HG02943 (cell line): ENCODE results near the gene CCL21.
"Not testable (repeated sequence)": the region's sequence is repeated elsewhere in the genome, so short reads cannot be mapped to it uniquely, and the experiment has no call there.

Experiments
- ATAC-seq: cut with Tn5 transposase; IDR thresholded peaks from one replicate; pipeline ENCODE4 v1.9.1; 2021; ENCODE audit warnings: mild to moderate bottlenecking, low read depth, moderate library complexity; ENCODE audit not compliant: unreplicated experiment

The CCL21 gene, protein sequence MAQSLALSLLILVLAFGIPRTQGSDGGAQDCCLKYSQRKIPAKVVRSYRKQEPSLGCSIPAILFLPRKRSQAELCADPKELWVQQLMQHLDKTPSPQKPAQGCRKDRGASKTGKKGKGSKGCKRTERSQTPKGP

DNA sequence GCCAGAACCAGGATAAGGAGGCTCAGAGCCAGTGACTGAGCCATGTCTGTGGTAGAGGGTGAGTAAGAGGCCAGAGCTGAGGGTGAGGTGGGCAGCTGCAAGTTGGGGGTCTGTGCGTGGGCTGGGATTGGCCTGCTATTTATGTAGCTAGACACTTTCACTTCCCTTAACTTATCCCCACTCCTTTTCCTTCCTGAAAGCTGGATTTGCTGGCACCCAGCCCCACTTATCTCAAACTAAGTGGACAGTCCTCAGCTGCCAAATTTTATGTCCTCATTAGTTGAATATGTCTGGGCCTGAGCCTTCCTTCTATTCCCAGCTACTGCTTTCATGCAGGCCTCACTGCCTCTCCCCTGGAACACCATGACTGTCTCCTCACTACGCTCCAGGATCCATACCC is at the start of gene CCL21:
TSS of gene CCL21 (minus strand) at position 114 of the 400 bp plus-strand sequence. CDS start at position 44, 70 bp downstream.
- no peak for ATAC-seq

DNA sequence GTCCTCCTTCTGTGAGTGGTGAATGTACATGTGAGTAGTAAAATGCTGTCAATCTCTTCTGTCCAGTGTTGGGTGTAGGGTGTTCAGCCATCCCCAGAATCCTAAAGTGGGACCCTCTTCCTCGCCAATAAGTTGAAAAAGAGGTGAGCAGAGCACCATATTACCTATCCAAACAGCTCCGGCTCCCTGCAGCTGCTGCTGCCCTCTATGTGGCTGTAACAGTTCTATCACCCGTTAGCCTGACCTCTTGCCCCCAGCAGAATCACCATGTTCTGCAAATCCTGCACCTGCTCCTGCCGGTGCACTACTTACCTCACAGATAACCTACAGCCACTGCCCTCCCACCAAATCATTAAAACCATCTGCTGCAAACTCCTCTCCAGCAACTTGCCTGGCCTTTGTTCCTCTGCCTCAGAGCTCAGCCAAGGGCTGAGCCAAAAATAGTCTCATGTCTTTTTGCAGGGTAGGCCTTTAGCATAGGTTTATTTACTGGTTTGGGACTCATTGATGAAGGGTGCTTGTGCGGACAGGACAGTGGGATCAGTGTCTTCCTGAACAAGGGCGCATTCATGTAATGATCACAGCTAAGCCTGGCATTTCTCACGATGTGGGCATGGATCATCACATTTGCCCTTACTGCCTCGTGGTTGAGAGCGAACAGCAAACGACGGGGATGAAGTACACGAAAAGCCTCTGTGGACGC is 49.6 kb upstream of the CCL21 start:
- ATAC-seq: no peak

DNA sequence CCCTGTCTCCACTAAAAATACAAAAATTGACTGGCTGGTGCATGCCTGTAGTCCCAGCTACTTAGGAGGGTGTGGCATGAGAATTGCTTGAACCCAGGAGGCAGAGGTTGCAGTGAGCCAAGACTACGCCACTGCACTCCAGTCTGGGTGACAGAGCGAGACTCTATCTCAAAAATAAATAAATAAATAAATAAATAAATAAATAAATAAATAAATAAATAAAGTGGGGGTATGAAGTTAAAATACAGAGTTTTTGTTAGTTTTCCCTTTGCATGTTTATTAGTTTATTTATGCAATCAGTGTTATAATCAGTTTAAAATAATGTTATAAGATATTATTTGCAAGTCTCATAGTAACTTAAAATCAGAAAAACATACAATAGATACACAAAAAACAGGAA is 40.4 kb upstream of the CCL21 start:
- not testable (repeated sequence) for ATAC-seq

DNA sequence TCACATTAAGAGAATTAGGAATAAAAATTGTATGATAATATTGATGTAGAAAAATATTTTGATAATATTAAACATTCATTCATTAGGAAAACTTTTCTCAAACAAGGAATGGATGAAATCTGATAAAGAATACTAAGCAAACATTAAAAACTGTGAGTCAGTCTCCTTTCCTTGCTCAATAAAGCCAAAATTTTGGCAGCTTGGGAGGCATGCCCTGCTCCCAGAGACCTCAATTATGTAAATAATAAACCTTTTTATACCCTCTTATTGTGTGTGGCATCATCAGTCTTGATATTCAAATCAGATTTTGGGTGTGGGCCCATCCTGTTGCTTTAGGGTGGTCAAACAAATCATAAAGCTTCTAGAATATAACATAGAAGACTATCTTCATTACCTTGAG is 36.6 kb upstream of the CCL21 start:
- ATAC-seq: no peak

DNA sequence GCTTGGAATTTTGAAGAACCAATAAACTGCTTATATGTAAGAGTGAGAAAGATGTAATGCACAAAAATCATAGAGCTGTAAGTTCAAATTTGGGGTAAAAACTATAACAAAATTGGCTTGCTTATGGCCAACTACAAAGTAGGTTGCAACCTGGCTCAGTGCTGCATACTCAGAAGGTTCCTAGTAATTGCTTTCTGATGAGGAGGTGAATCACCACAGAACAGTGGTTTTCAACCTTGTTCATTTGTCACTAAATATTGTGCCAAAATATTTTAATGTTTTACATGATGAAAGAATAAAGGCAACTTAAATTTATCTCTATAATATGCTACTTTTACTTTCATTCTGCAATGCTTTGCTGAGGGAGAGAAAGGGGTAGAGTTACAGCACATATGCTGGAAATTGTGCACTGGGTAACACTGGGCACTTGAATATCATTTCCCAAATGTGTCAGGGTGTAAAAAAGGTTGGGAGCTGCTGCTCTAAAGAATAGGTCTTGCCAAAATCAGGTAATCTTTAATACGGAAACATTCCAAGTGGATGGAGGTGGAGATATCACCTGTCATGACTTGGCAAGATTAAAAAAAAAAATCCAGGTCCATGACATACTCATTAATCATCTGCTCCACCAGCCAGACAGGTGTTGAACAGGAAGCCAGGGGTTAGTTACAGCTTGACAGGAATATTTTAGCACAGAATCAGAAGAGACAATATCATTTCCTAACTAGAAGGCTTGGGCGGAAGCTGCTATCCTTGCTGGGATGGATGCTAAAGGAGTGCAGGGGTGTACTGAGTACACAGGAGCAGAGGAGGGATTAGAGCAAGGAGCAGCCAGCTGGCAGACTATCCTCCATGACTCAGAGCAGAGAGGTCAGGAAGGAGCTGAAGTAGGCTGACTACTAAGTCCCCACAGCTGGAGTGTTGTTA is 34.6 kb upstream of the CCL21 start:
- ATAC-seq: no peak

DNA sequence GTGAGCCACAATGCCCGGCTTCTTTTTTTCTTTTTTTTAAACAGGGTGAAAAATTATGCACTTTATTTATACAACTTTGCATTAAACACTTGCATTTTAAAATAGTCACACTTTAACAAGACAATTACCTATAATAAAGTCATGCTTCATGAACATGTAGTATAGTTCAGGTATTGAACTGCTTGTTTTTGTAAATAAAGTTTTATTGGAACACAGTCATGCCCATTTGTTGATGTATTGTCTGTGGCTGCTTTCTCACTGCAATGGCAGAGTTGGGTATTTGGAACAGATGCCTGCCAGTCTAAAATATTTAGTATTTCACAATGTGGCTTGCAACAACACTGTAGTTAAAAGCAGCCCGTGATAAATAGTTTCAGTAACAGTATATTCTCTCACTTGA is 32.8 kb upstream of the CCL21 start:
- ATAC-seq: no peak

DNA sequence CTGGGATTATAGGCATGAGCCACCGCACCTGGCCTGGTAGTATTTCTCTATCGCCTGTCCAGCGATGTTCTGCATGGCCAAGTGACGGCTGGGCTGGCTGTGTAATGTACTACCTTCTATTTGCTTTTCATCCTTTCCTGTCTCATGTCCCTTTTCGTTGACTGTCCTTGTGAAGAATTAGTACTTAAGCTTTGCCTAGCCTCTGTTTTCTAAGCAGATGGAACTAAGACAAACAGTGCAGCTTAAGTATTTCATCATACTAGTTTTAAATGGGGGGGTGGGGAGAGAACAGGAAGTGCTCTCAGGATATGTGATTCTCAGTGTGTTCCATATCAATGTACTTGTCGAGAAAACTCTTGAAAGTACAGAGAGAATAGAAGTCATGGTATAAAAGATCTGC is 31.7 kb upstream of the CCL21 start:
- ATAC-seq: no peak

DNA sequence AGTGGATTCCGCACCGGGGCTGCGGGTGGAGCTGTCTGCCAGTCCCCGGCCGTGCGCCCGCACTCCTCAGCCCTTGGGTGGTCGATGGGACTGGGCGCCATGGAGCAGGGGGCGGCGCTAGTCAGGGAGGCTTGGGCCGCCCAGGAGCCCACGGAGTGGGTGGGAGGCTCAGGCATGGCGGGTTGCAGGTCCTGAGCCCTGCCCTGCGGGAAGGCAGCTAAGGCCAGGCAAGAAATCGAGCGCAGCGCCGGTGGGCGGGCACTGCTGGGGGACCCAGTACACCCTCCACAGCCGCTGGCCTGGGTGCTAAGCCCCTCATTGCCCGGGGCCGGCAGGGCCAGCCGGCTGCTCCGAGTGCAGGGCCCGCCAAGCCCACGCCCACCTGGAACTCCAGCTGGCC is 30.2 kb upstream of the CCL21 start:
- ATAC-seq: not testable (repeated sequence)

DNA sequence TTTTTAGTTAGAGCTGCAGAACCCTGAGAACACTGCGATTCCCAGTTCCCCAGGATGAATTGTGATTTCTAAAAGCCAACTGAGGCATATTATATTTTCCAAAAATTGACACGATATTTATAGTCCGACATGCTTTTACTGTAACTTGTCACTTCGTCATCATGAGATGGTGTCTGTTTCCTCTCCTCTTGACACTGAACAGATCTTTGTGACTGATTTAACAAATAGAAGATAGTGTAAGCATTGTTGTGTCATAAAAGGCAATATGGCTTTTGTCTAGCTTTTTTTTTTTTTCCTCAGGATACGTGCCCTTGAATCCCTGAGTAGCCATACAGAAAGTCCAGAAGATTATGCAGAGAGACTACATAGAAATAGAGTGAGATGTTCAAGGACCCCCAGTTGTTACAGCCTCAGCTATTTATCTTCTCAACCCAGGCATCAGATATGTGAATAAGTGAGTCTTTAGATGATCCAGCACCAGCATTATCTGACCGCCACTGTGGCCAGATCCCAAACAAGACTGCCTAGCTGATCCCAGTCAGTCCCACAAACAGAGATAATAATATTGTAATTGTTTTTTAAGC is 27.8 kb upstream of the CCL21 start:
- ATAC-seq: no peak

DNA sequence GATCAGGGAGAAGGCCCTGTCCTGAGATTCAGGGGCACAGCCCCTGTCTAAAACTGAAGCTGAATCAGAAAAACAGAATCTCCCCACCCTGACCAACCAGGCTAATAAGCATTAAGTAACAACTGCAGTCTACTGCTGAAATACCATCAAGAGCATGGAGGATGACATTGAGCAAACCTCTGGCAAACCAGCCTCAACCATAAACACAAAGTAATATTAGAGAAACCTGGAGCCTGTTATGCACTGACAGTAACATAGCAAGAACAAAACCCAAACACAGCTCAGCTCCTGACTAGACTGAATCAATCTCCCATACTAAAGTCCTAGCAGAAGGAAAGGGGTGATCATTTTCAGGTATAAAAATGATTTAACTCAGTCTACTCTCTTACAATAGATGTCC is 24.8 kb upstream of the CCL21 start:
- no peak for ATAC-seq

DNA sequence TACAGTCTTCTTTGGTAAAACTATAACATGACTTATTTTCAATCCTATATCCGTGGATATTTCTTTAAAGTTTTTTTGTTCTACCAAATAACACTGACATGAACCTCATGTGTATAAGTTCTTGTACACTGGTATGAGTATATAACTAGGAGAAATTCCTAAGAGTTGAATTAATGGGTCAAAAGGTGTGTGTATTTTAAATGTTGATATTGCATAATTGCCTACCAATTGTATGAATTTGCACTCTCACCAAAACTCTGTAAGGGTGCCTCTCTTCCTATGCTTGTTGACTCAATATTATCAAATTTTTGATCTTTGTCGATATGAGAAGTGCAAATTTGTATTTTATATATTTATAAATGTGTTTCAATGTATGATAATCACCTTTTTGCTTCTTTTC is 22.9 kb upstream of the CCL21 start:
- no peak for ATAC-seq

DNA sequence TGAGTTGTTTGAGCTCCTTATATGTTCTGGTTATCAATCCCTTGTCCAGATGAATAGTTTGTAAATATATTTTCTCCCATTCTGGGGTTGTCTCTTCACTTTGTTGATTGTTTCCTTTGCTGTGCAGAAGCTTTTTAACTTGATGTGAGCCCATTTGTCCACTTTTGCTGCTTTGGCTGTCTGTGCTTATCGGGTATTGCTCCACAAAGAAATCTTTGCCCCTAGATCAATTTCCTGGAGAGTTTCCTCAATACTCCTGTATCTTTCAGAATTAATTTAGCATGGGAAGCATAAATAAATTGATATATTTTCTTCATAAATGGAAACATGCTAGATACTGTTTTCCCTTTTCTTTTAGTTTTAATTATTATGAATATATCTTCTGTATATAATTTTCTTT is 22.5 kb upstream of the CCL21 start:
- no peak for ATAC-seq

DNA sequence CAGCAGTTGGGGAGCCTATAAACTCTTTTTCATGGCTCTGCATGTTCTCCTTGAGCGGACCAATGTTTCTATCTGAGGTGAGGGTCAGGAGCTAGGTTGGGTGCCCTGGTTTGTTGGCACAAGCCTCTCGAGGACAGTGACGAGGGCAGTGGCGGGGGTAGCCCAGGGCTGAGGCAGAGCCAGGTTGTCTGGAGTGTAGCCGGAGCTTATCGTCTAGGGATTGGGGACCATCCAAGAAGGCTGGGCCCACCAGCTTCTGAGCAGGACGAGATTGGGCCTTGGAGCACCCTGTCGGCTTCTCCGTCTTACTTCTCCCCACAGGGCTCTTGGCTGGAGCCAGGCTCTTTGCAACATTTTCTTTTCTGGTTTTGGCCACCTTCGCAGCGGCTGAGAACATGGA is 13.2 kb upstream of the CCL21 start:
- ATAC-seq: no peak

DNA sequence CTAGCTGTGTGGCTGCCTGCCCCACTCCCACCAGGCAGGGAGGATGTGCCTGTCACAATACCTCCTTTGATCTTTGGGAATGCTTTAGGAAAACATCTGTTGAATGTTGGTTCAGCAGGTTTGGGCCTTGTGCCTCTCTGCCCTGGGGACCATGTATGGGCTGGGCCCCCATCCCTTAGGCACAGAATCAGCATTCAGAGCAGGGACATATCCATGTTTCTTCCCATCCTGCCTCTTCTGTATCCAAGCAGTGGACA is 9.8 kb upstream of the CCL21 start:
- not testable (repeated sequence) for ATAC-seq

DNA sequence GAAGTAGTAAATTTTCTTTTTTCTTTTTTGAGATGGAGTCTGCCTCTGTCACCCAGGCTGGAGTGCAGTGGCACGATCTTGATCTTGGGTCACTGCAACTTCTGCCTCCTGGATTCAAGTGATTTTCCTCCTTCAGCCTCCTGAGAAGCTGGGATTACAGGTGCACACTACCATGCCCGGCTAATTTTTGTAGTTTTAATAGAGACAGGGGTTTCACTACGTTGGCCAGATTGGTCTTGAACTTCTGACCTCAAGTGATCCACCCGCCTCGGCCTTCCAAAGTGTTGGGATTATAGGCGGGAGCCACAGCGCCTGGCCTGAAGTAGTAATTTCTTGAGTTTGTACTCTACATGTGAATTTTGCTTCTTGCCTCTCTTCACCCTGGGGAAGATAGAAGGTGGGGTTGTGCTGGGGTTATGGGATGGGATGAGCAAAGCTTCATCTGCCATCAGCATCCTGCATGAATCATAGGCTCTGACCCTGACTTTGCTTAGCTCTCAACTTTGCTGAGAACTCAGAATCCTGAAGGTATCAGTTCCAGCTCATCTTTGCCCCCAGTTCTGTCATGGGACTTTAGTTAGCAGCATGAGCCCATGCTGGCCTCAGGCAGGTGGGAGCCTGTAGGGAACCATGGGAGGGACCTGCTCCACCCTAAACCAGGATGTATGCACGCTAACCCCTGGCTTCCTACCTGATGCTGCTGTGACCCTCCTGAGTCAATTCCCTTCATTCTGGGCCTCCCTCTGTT is 9.3 kb upstream of the CCL21 start:
- ATAC-seq: no peak

DNA sequence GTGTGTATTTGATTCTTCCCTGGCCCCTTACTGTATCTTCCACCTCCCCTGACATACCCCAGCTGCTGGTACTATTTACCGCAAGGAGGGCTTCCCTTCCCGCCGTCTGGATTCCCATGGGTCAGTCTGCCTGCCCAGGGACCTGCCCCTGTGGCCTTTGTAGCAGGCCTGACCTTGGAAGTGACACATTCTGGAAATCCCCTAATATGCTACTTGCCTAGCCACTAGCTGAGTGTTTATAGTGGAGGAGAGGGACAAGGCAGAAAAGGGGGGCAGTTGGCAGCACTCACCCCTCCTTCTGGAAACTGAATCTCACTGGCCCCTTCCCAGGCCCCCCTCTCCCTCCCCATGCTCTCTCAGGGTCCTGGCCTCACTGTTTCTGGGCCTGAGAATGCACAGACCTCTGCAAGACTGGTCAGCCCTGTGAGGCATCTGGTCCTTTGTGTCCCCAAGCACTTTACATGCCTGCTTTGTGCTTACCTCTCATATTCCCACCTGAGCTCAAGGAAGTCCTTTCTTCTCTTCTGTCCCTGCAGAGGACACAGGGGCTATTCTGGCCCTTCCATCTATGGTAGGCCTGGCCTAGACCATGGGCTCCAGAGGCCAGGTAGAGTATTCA is 8.2 kb upstream of the CCL21 start:
- ATAC-seq: no peak

DNA sequence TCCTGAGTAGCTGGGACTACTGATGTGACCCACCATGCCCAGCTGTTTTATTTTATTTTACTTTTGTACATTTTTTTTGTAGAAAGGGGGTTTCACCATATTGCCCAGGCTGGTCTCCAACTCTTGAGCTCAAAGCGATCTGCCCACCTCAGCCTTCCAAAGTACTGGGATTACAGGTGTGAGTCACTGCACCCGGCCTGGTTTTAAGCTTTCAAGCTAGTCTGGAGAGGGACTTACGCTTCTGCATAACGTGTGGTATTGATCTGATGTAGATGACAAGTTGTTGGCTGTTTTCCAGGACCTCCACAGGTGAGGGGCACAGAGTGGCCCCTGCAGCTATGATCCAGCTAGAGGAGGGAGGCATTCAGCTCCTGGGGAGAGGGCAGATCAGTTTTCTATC is 6.8 kb upstream of the CCL21 start:
- ATAC-seq: no peak

DNA sequence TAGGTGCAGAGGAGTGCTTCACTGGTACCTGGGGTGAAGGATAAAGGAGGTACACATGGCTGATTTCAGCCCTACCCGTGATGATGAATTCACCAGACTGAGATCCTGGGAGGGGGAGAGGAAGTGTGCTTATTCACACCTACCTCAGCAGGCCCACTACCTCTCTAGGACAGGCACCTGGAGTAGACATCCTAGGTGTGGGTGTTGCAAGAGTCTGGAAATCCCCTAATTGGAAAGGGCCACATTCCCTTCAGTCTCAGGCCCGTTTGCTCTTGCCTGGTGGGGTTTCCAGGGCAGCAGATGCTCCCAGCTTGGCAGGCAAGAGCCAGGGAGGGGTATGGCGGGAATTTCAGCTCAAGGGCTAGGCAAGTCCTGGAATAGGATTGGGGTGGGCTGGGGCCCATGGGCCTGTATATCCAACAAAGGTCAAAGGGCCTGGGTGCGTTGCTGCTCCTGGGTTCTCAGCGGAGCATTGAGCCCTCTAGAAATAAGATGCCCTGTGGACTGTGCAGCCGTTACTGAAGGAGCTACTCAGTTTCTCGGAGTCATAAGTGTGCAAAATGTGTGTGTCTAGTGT is 5.8 kb upstream of the CCL21 start:
- no peak for ATAC-seq

DNA sequence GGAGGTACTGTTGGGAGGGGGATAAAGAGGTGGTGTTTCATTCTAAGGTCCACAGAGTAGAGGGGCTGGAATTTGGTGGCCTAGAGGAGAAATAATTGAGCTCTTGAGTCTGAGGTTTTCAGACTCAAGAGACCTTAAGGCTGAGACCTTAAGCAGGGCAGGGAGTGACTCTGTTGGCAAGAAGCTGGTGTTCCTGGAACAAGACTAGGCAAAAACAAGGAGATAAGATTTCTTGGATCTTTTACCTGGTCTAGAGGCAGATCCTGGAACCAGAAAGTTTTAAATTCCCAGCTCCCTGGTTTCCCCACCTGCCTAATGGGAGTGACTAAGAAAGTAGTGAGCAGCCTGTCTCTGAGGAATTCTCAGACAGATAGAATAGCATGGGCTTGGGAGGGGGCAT is 4.1 kb upstream of the CCL21 start:
- no peak for ATAC-seq

DNA sequence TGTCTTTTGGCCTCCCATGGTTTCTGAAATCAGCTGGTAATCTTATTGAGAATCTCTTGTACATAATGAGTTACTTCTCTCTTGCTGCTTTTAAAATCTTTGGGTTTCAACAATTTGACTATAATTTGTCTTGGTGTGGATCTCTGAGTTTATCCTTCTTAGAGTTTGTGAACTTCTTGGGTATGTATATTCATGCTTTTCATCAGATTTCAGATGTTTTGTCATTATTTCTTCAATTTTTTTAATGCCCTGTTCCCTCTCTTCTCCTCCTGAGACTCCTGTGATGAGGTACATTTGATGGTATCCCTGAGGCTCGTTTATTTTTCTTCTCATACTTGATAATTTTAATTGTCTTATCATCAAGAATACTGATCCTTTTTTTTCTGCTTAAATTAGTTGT is 2.2 kb upstream of the CCL21 start:
- no peak for ATAC-seq
